ENCODE measurements around the gene CHRM2.

GRCh38 chr7:136925044-136925443, 56.6 kb downstream of the CHRM2 start:
- TF ChIP-seq CTCF (conservative IDR thresholded peaks at IDR 0.05), result no peak
- no peak for TF ChIP-seq EZH2 (IDR thresholded peaks at IDR 0.05; ENCODE audit: low read depth)

Data from PC-9 (cell line).